Liver (tissue), 9 donors: Measurements from ENCODE around the gene ATP6AP1. TPM values are rescaled to one million over a fixed set of nuclear protein-coding genes. Genes with fewer than 3 reads are reported as not detected.

Source experiments
- DNase-seq: peaks from one replicate; pipeline ENCODE4 v3.0.0-alpha.2; 2017; ENCODE audit warnings: low spot score
- H3K27ac ChIP-seq, 2 donors: one replicate each; pipeline ENCODE4 v1.7.0; 2013; ENCODE audit warnings: inconsistent platforms in 2 of 2, low read length in 2 of 2, control low read depth in 1 of 2, low read depth in 1 of 2, mild to moderate bottlenecking in 1 of 2
- H3K27me3 ChIP-seq, 4 donors: one replicate each; pipeline versions ENCODE4 v1.6.1 to v1.7.0; 2013; ENCODE audit warnings: low read length in 3 of 4, inconsistent platforms in 1 of 4, mild to moderate bottlenecking in 1 of 4, moderate library complexity in 1 of 4; ENCODE audit not compliant: control insufficient read depth in 4 of 4, insufficient read depth in 4 of 4
- H3K36me3 ChIP-seq, 4 donors: one replicate each; pipeline versions ENCODE4 v1.6.1 to v1.7.0; 2013; ENCODE audit warnings: low read length in 3 of 4, mild to moderate bottlenecking in 3 of 4, low read depth in 1 of 4, moderate library complexity in 1 of 4; ENCODE audit not compliant: control insufficient read depth in 4 of 4, insufficient read depth in 3 of 4
- H3K4me1 ChIP-seq, 4 donors: one replicate each; pipeline versions ENCODE4 v1.6.1 to v1.7.0; 2013; ENCODE audit warnings: low read length in 3 of 4, mild to moderate bottlenecking in 3 of 4, moderate library complexity in 1 of 4; ENCODE audit not compliant: control insufficient read depth in 4 of 4, insufficient read depth in 4 of 4
- H3K4me3 ChIP-seq, 3 donors: one replicate each; pipeline versions ENCODE4 v1.6.1 to v1.7.0; 2013; ENCODE audit warnings: low read length in 3 of 3, control low read depth in 1 of 3, low read depth in 1 of 3, mild to moderate bottlenecking in 1 of 3
- H3K9ac ChIP-seq, 2 donors: one replicate each; pipeline ENCODE4 v1.7.0; 2013; ENCODE audit warnings: low read length in 2 of 2, mild to moderate bottlenecking in 2 of 2, moderate library complexity in 2 of 2, control low read depth in 1 of 2, low read depth in 1 of 2
- H3K9me3 ChIP-seq, 4 donors: one replicate each; pipeline versions ENCODE4 v1.6.1 to v1.7.0; 2013; ENCODE audit warnings: low read length in 3 of 4; ENCODE audit not compliant: control insufficient read depth in 4 of 4
- ATF3 ChIP-seq: IDR thresholded peaks from 2 replicates; pipeline ENCODE4 v1.6.1; 2016; ENCODE audit warnings: antibody characterized with exemption
- CTCF ChIP-seq: fragments of 150-350 bp; IDR thresholded peaks from 2 replicates; pipeline ENCODE4 v1.5.1; 2017; ENCODE audit warnings: improper control_type of control experiment, low read depth, low read length; ENCODE audit not compliant: missing input control
- EGR1 ChIP-seq, 2 donors: IDR thresholded peaks; 2 replicates each; pipeline ENCODE4 v1.6.1; 2016 to 2018; ENCODE audit warnings: antibody characterized with exemption in 2 of 2, low read depth in 2 of 2
- FOXA1 ChIP-seq: IDR thresholded peaks from 2 replicates; pipeline ENCODE4 v1.6.1; 2016; ENCODE audit warnings: antibody characterized with exemption
- FOXA2 ChIP-seq: IDR thresholded peaks from 2 replicates; pipeline ENCODE4 v1.6.1; 2016; ENCODE audit warnings: antibody characterized with exemption
- GABPA ChIP-seq, 2 donors: IDR thresholded peaks in 1 of 2; conservative IDR thresholded peaks in 1 of 2; 2 replicates each; pipeline ENCODE4 v1.6.1; 2016; ENCODE audit warnings: antibody characterized with exemption in 2 of 2, mild to moderate bottlenecking in 1 of 2, moderate library complexity in 1 of 2
- HNF4A ChIP-seq, 2 donors: conservative IDR thresholded peaks; 2 replicates each; pipeline ENCODE4 v1.6.1; 2016; ENCODE audit warnings: antibody characterized with exemption in 2 of 2, mild to moderate bottlenecking in 2 of 2
- HNF4G ChIP-seq: IDR thresholded peaks from 2 replicates; pipeline ENCODE4 v1.6.1; 2016; ENCODE audit warnings: antibody characterized with exemption
- JUND ChIP-seq, 2 donors: IDR thresholded peaks; 2 replicates each; pipeline ENCODE4 v1.6.1; 2016; ENCODE audit warnings: antibody characterized with exemption in 2 of 2
- MAX ChIP-seq: IDR thresholded peaks from 2 replicates; pipeline ENCODE4 v1.6.1; 2016; ENCODE audit warnings: antibody characterized with exemption
- NR2F2 ChIP-seq: IDR thresholded peaks from 2 replicates; pipeline ENCODE4 v1.6.1; 2016; ENCODE audit warnings: antibody characterized with exemption
- RAD21 ChIP-seq, 2 donors: IDR thresholded peaks; 2 replicates each; pipeline ENCODE4 v1.6.1; 2016; ENCODE audit warnings: antibody characterized with exemption in 2 of 2, mild to moderate bottlenecking in 2 of 2
- REST ChIP-seq: IDR thresholded peaks from 2 replicates; pipeline ENCODE4 v1.6.1; 2016; ENCODE audit warnings: antibody characterized with exemption, mild to moderate bottlenecking
- RXRA ChIP-seq, 2 donors: IDR thresholded peaks; 2 replicates each; pipeline ENCODE4 v1.6.1; 2017 to 2018; ENCODE audit warnings: antibody characterized with exemption in 2 of 2, mild to moderate bottlenecking in 1 of 2
- SP1 ChIP-seq: IDR thresholded peaks from 2 replicates; pipeline ENCODE4 v1.6.1; 2018; ENCODE audit warnings: antibody characterized with exemption, mild to moderate bottlenecking
- TAF1 ChIP-seq: conservative IDR thresholded peaks from 2 replicates; pipeline ENCODE4 v1.6.1; 2016; ENCODE audit warnings: antibody characterized with exemption, mild to moderate bottlenecking
- YY1 ChIP-seq: IDR thresholded peaks from 2 replicates; pipeline ENCODE4 v1.6.1; 2016; ENCODE audit warnings: antibody characterized with exemption, mild to moderate bottlenecking
- ZBTB33 ChIP-seq: IDR thresholded peaks from 2 replicates; pipeline ENCODE4 v1.6.1; 2016; ENCODE audit warnings: antibody characterized with exemption
- WGBS: extraction: QIAGEN DNeasy Blood & Tissue Kit; methylation state at CpG from one replicate; pipeline ENCODE4 v1.1.7; 2013; 5-methylcytosine and 5-hydroxymethylcytosine counted together
- polyA plus RNA-seq, 2 donors: library from polyadenylated mRNA; stranded (reverse) in 1 of 2; unstranded in 1 of 2; fragments of 200-250 nt in 1 of 2; fragments of >200 nt in 1 of 2; fragmentation: Nextera tagmentation in 1 of 2; extraction: Ambion mirVana in 1 of 2; gene quantifications; one replicate each; pipeline versions ENCODE4 v1.2.1 to v1.2.3, GENCODE V29; 2013 to 2015
- total RNA-seq, 2 donors: library from RNA; depleted of rRNA; stranded (reverse); fragments of >200 nt; gene quantifications; one replicate each; pipeline ENCODE4 v1.2.3, GENCODE V29; 2014
- donor health status: healthy.
- donor health status: healthy.
- donor health status: healthy.
- donor health status: healthy.
- donor health status: healthy.

The ATP6AP1 gene
- total and polyA plus RNA-seq, 4 donors = 35.2 to 43.3 (median 40.8) TPM

GRCh38 chrX:154411981-154412340 lies 16.5 kb upstream of the ATP6AP1 start:
- H3K4me1 ChIP-seq = peaks cover 2 to 11% (median 7%) of the 10 kb centered on the region in 4 donors
- DNase-seq = peak; percentile 51
- no peak for TF ChIP-seq REST
- no peak for TF ChIP-seq CTCF
- no peak for TF ChIP-seq FOXA2
- no peak for TF ChIP-seq JUND (IDR thresholded peaks at IDR 0.05)
- no peak for TF ChIP-seq FOXA1
- TF ChIP-seq NR2F2 = no peak

GRCh38 chrX:154412468-154412867 lies 16.0 kb upstream of the ATP6AP1 start:
- TF ChIP-seq REST = no peak
- no peak for TF ChIP-seq RAD21 (IDR thresholded peaks at IDR 0.05)
- TF ChIP-seq TAF1 = no peak
- no peak for TF ChIP-seq FOXA1
- no peak for TF ChIP-seq EGR1 (IDR thresholded peaks at IDR 0.05; ENCODE audit: low read depth in 2 of 2)
- no peak for TF ChIP-seq HNF4G
- TF ChIP-seq SP1 = no peak
- TF ChIP-seq MAX = no peak
- TF ChIP-seq FOXA2 = no peak
- no peak for TF ChIP-seq ATF3
- TF ChIP-seq ZBTB33 = no peak
- no peak for TF ChIP-seq HNF4A (conservative IDR thresholded peaks at IDR 0.05)
- no peak for TF ChIP-seq RXRA (IDR thresholded peaks at IDR 0.05)
- TF ChIP-seq GABPA (IDR thresholded peaks at IDR 0.05 in 1 of 2, conservative IDR thresholded peaks at IDR 0.05 in 1 of 2) = no peak
- TF ChIP-seq YY1 = no peak
- TF ChIP-seq CTCF = no peak
- no peak for TF ChIP-seq NR2F2
- 61% methylated on average over 4 of the region's 4 CpGs for WGBS
- Histone ChIP-seq H3K27me3 (no peaks in the 10 kb centered on the region), H3K36me3 (peaks cover 0 to 2% (median 0%) of the 10 kb centered on the region in 4 donors), H3K9me3 (no peaks in the 10 kb centered on the region), H3K27ac (peak overlapping the region; percentile 90 to 96), H3K9ac (no peak overlapping the region), H3K4me1 (peaks cover 2 to 11% (median 7%) of the 10 kb centered on the region in 4 donors), H3K4me3 (peak overlapping the region in 2 of 3 donors; percentile 77 to 85)
- no peak for DNase-seq

More at GRCh38 chrX:154411981-154412340, 16.5 kb upstream of the ATP6AP1 start:
- Histone ChIP-seq H3K4me3 (peak overlapping the region; percentile 59 to 85 (median 77)), H3K36me3 (peaks cover 0 to 2% (median 0%) of the 10 kb centered on the region in 4 donors), H3K9ac (peak overlapping the region; percentile 47 to 53), H3K27ac (peak overlapping the region; percentile 90 to 96), H3K9me3 (no peaks in the 10 kb centered on the region), H3K27me3 (no peaks in the 10 kb centered on the region)
- 5% methylated on average over 29 of the region's 29 CpGs for WGBS
